AG09309 (cell line): ENCODE data around the gene EXOC4.

Source experiments
- DNase-seq: peaks from one replicate; pipeline ENCODE4 v3.0.0-alpha.2; 2010; ENCODE audit warnings: low read depth
- H3K4me3 ChIP-seq: 2 replicates; pipeline ENCODE4 v1.5.1; 2011; ENCODE audit warnings: mild to moderate bottlenecking, low read depth, low read length, moderate library complexity; ENCODE audit not compliant: control insufficient read depth
- CTCF ChIP-seq: IDR thresholded peaks from 2 replicates; pipeline ENCODE4 v1.5.1; 2011; ENCODE audit warnings: mild to moderate bottlenecking, low read depth, low read length, inconsistent platforms; ENCODE audit not compliant: insufficient read depth, control insufficient read depth; ENCODE audit errors: missing control alignments

The EXOC4 gene

GRCh38 chr7:133963629-133964028 lies 710.8 kb downstream of the EXOC4 start:
- no peak for DNase-seq
- H3K4me3 ChIP-seq = no peak overlapping the region
- no peak for TF ChIP-seq CTCF

GRCh38 chr7:133971625-133972024 lies 718.7 kb downstream of the EXOC4 start:
- no peak for TF ChIP-seq CTCF
- no peak for DNase-seq
- H3K4me3 ChIP-seq = no peak overlapping the region

- no peak for TF ChIP-seq CTCF
- H3K4me3 ChIP-seq = no peak overlapping the region
- DNase-seq = no peak
Observed at GRCh38 chr7:133973710-133974109, 720.8 kb downstream of the EXOC4 start.

- TF ChIP-seq CTCF = no peak
- no peak for DNase-seq
- no peak overlapping the region for H3K4me3 ChIP-seq
Observed at GRCh38 chr7:133975130-133975529, 722.3 kb downstream of the EXOC4 start.

- TF ChIP-seq CTCF = no peak
- no peak for DNase-seq
- no peak overlapping the region for H3K4me3 ChIP-seq
Observed at GRCh38 chr7:133976140-133976539, 723.3 kb downstream of the EXOC4 start.

GRCh38 chr7:133977409-133978274 lies 724.8 kb downstream of the EXOC4 start:
- H3K4me3 ChIP-seq = no peak overlapping the region
- no peak for TF ChIP-seq CTCF
- no peak for DNase-seq
